Adrenal gland (tissue), 12 donors: ENCODE data around the gene PRMT7. TPM values are rescaled to one million over a fixed set of nuclear protein-coding genes. Genes with fewer than 3 reads are reported as not detected.

Source experiments
- DNase-seq, 7 donors: peaks; one replicate each; pipeline ENCODE4 v3.0.0-alpha.2; 2019 to 2020
- H3K27ac ChIP-seq, 5 donors: fragments of 200-600 bp; sonication (generic) in 4 of 5; 1 replicate in 3 of 5; 2 replicates in 2 of 5; pipeline versions ENCODE4 v1.5.1 to v1.8.0; 2016 to 2020; ENCODE audit warnings: mild to moderate bottlenecking in 1 of 5
- H3K27me3 ChIP-seq: fragments of 200-600 bp; 2 replicates; pipeline ENCODE4 v1.8.0; 2021
- H3K36me3 ChIP-seq, 2 donors: fragments of 200-600 bp; replicated peaks in 1 of 2; 1 replicate in 1 of 2; 2 replicates in 1 of 2; pipeline versions ENCODE4 v1.5.1 to v1.8.0; 2018 to 2022
- H3K4me1 ChIP-seq, 2 donors: fragments of 200-600 bp; replicated peaks in 1 of 2; 1 replicate in 1 of 2; 2 replicates in 1 of 2; pipeline versions ENCODE4 v1.5.1 to v1.8.0; 2018 to 2021
- H3K4me3 ChIP-seq, 4 donors: fragments of 200-600 bp; sonication (generic) in 3 of 4; one replicate each; pipeline ENCODE4 v1.5.1; 2016 to 2018
- H3K9me3 ChIP-seq, 3 donors: fragments of 200-600 bp; sonication (generic) in 1 of 3; replicated peaks in 1 of 3; 1 replicate in 2 of 3; 2 replicates in 1 of 3; pipeline versions ENCODE4 v1.5.1 to v1.8.0; 2016 to 2021
- CTCF ChIP-seq, 6 experiments: fragments of 450-650 bp in 4 of 6; fragments of 200-600 bp in 2 of 6; sonication (generic) in 1 of 6; IDR thresholded peaks; 1 replicate in 5 of 6; 2 replicates in 1 of 6; pipeline versions ENCODE4 v1.5.1 to v1.8.0; 2016 to 2021; ENCODE audit warnings: antibody characterized with exemption in 6 of 6, mild to moderate bottlenecking in 2 of 6, moderate library complexity in 1 of 6
- POLR2A ChIP-seq, 2 donors: fragments of 450-650 bp; IDR thresholded peaks; one replicate each; pipeline ENCODE4 v1.6.1; 2017; ENCODE audit warnings: antibody characterized with exemption in 2 of 2, mild to moderate bottlenecking in 2 of 2, moderate library complexity in 1 of 2
- WGBS, 4 donors: extraction: QIAGEN DNeasy Blood & Tissue Kit in 2 of 4; methylation state at CpG; one replicate each; pipeline versions ENCODE4 v1.1.5 to v1.1.7; 2013 to 2017; 5-methylcytosine and 5-hydroxymethylcytosine counted together
- intact Hi-C, 2 donors: fragments of 100-400 bp; cut with DNase I; formaldehyde crosslinking; loops; one replicate each; pipeline versions ENCODE4 v1.14.1 to v1.15.0; 2022 to 2023
- polyA plus RNA-seq, 3 donors: library from polyadenylated mRNA; stranded (reverse); fragments of 200-250 nt in 2 of 3; fragments of 350-450 nt in 1 of 3; fragmentation: Illumina TruSeq in 1 of 3; extraction: RNeasy Lipid Tissue Mini Kit (QIAGEN cat#74804) in 1 of 3; gene quantifications; one replicate each; pipeline ENCODE4 v1.2.3, GENCODE V29; 2013 to 2014
- total RNA-seq, 9 donors: library from RNA; depleted of rRNA in 4 of 9; stranded (reverse); fragments of >200 nt in 4 of 9; fragments of 120-200 nt in 1 of 9; fragmentation: NEBNext Ultra II Directional in 1 of 9; extraction: Animal tissue kit (Norgen Biotek cat#: 25700) in 1 of 9; gene quantifications; one replicate each; pipeline versions ENCODE4 v1.1.0 to v1.2.4, GENCODE V29; 2013 to 2023
- donor health status: healthy with polysubstance abuse.
- donor health status: Bipolar disorder and iron deficiency.
- donor health status: DM: yes; HTN: yes; CAD: no.
- donor health status: DM: no; HTN: no; CAD: no.
- donor health status: DM: no; HTN: no; CAD: no.
- donor health status: DM: yes; HTN: yes; CAD: no.

The PRMT7 gene
- total and polyA plus RNA-seq, 12 donors = 30.0 to 141 (median 42.7) TPM

- no peak overlapping the region for H3K27ac ChIP-seq
- no peak for DNase-seq
- peaks cover 0 to 3% of the 10 kb centered on the region in 2 donors for H3K4me1 ChIP-seq
- H3K27me3 ChIP-seq = no peaks in the 10 kb centered on the region
- H3K36me3 ChIP-seq = no peaks in the 10 kb centered on the region
- no peak overlapping the region for H3K4me3 ChIP-seq
- no peak for TF ChIP-seq POLR2A (IDR thresholded peaks at IDR 0.05)
- no peak for TF ChIP-seq CTCF (IDR thresholded peaks at IDR 0.05)
- intact Hi-C loops = loop anchor here (2.0 to 10.0 kb wide), 2 partner anchors 115 to 119 kb away; no protein-coding TSS in a partner anchor
- no peaks in the 10 kb centered on the region for H3K9me3 ChIP-seq
- 75 to 92% (median 87%) methylated on average over 4 of the region's 4 CpGs for WGBS, 4 donors
Measured at GRCh38 chr16:68395815-68396214, 85.0 kb downstream of the PRMT7 start.

GRCh38 chr16:68396481-68396880, 85.7 kb downstream of the PRMT7 start:
- Histone ChIP-seq H3K36me3 (no peaks in the 10 kb centered on the region), H3K4me1 (peaks cover 0 to 3% of the 10 kb centered on the region in 2 donors), H3K9me3 (no peaks in the 10 kb centered on the region), H3K27me3 (no peaks in the 10 kb centered on the region), H3K27ac (no peak overlapping the region), H3K4me3 (no peak overlapping the region)
- 28 to 40% (median 38%) methylated on average over 5 to 6 of the region's 6 CpGs for WGBS, 4 donors
- intact Hi-C loops = loop anchor here (2.0 to 10.0 kb wide), 2 partner anchors 114 to 118 kb away; no protein-coding TSS in a partner anchor
- DNase-seq = peak in 6 of 7 donors; percentile 48 to 82 (median 53)
- TF ChIP-seq CTCF (IDR thresholded peaks at IDR 0.05) (peak; percentile 45 to 76 (median 62)), POLR2A (IDR thresholded peaks at IDR 0.05) (no peak)

GRCh38 chr16:68397710-68398201, 86.9 kb downstream of the PRMT7 start:
- H3K4me1 ChIP-seq = peaks cover 0 to 15% of the 10 kb centered on the region in 2 donors
- H3K36me3 ChIP-seq = no peaks in the 10 kb centered on the region
- intact Hi-C loops = loop anchor here (2.0 to 10.0 kb wide), 2 partner anchors 113 to 117 kb away; no protein-coding TSS in a partner anchor
- DNase-seq = no peak
- WGBS, 4 donors = 76 to 92% (median 79%) methylated on average over 6 of the region's 6 CpGs
- no peaks in the 10 kb centered on the region for H3K27me3 ChIP-seq
- no peak overlapping the region for H3K4me3 ChIP-seq
- no peak for TF ChIP-seq CTCF (IDR thresholded peaks at IDR 0.05)
- no peak for TF ChIP-seq POLR2A (IDR thresholded peaks at IDR 0.05)
- no peaks in the 10 kb centered on the region for H3K9me3 ChIP-seq
- no peak overlapping the region for H3K27ac ChIP-seq

- Histone ChIP-seq H3K4me1 (peaks cover 0 to 16% of the 10 kb centered on the region in 2 donors), H3K27me3 (no peaks in the 10 kb centered on the region), H3K9me3 (no peaks in the 10 kb centered on the region), H3K36me3 (no peaks in the 10 kb centered on the region), H3K4me3 (no peak overlapping the region), H3K27ac (peak overlapping the region in 1 of 5 donors; percentile 13)
- DNase-seq = no peak
- WGBS, 4 donors = 83 to 97% (median 93%) methylated on average over 2 to 3 of the region's 3 CpGs
- intact Hi-C loops = loop anchor here in 1 of 2 donors (10.0 kb wide), 1 partner anchor 115 kb away; no protein-coding TSS in a partner anchor
- no peak for TF ChIP-seq CTCF (IDR thresholded peaks at IDR 0.05)
- TF ChIP-seq POLR2A (IDR thresholded peaks at IDR 0.05) = no peak
Measured at GRCh38 chr16:68399456-68399855, 88.6 kb downstream of the PRMT7 start.
